IMR-90 (cell line): ENCODE measurements around the gene ARHGEF17. TPM values are rescaled to one million over a fixed set of nuclear protein-coding genes. Genes with fewer than 3 reads are reported as not detected.

Experiments used
- ATAC-seq: fragments of 200-7000 bp; cut with Tn5 transposase; 2 replicates; pipeline ENCODE4 v1.9.1; 2020; ENCODE audit warnings: low read depth, mild to moderate bottlenecking, moderate library complexity
- BruUV-seq: library from RNA; stranded (reverse); fragments of 400-500 nt; replicated peaks from 2 replicates; lab custom pipeline; 2021; lab: Mats Ljungman, UMichigan
- CTCF ChIA-PET: fragments of 300-600 bp; formaldehyde crosslinking; extraction: SDS; loops from one replicate; lab custom pipeline; 2021; ENCODE audit warnings: antibody characterized with exemption; lab: Yijun Ruan, JAX
- POLR2A ChIA-PET: fragments of 300-600 bp; sonication (Branson Sonifier 250); formaldehyde crosslinking; loops from one replicate; lab custom pipeline; 2022; ENCODE audit warnings: antibody characterized with exemption; ENCODE audit not compliant: unreplicated experiment; lab: Charles Lee
- DNase-seq: peaks from one replicate; pipeline ENCODE4 v3.0.0; 2013
- H2AFZ ChIP-seq: replicated peaks from 2 replicates; pipeline ENCODE3; 2013; ENCODE audit warnings: low read length, mild to moderate bottlenecking; ENCODE audit not compliant: poor library complexity
- H2AK5ac ChIP-seq: 2 replicates; pipeline ENCODE4 v1.6.1; 2013; ENCODE audit warnings: low read depth, low read length, inconsistent platforms
- H2AK9ac ChIP-seq: replicated peaks from 2 replicates; pipeline ENCODE3; 2013; ENCODE audit warnings: mild to moderate bottlenecking, low read depth, low read length, moderate library complexity; ENCODE audit not compliant: poor library complexity
- H2BK120ac ChIP-seq: 2 replicates; pipeline ENCODE4 v1.6.1; 2013; ENCODE audit warnings: low read depth, low read length, inconsistent platforms
- H2BK15ac ChIP-seq: 3 replicates; pipeline ENCODE4 v1.6.1; 2013; ENCODE audit warnings: low read depth, low read length, inconsistent platforms
- H2BK20ac ChIP-seq: 2 replicates; pipeline ENCODE4 v1.6.1; 2013; ENCODE audit warnings: low read depth, mild to moderate bottlenecking, inconsistent platforms, low read length, moderate library complexity
- H2BK5ac ChIP-seq: 2 replicates; pipeline ENCODE4 v1.6.1; 2013; ENCODE audit warnings: mild to moderate bottlenecking, low read depth, low read length, inconsistent platforms; ENCODE audit not compliant: poor library complexity, severe bottlenecking
- H3K14ac ChIP-seq: replicated peaks from 2 replicates; pipeline ENCODE4 v1.6.1; 2013; ENCODE audit warnings: low read depth, low read length, inconsistent platforms
- H3K18ac ChIP-seq: 2 replicates; pipeline ENCODE4 v1.6.1; 2013; ENCODE audit warnings: low read depth, low read length, control low read depth
- H3K23ac ChIP-seq: 2 replicates; pipeline ENCODE4 v1.6.1; 2013; ENCODE audit warnings: low read depth, low read length, inconsistent platforms
- H3K27ac ChIP-seq: 2 replicates; pipeline ENCODE4 v1.5.1; 2013; ENCODE audit warnings: mild to moderate bottlenecking, control low read depth, low read length; ENCODE audit not compliant: insufficient read depth
- H3K27me3 ChIP-seq: 2 replicates; pipeline ENCODE4 v1.6.1; 2013; ENCODE audit warnings: low read length; ENCODE audit not compliant: control insufficient read depth, insufficient read depth
- H3K36me3 ChIP-seq: 2 replicates; pipeline ENCODE4 v1.6.1; 2013; ENCODE audit warnings: low read length, mixed read lengths; ENCODE audit not compliant: control insufficient read depth, insufficient read depth
- H3K4ac ChIP-seq: 2 replicates; pipeline ENCODE4 v1.6.1; 2013; ENCODE audit warnings: low read depth, low read length, inconsistent platforms
- H3K4me1 ChIP-seq: 2 replicates; pipeline ENCODE4 v1.6.1; 2013; ENCODE audit warnings: low read length, mixed read lengths; ENCODE audit not compliant: control insufficient read depth, insufficient read depth
- H3K4me2 ChIP-seq: 2 replicates; pipeline ENCODE4 v1.6.1; 2013; ENCODE audit warnings: low read depth, mild to moderate bottlenecking, control low read depth, low read length, moderate library complexity
- H3K4me3 ChIP-seq: 2 replicates; pipeline ENCODE4 v1.5.1; 2013; ENCODE audit warnings: low read depth, mild to moderate bottlenecking, control low read depth, low read length, moderate library complexity; ENCODE audit not compliant: insufficient read depth
- H3K56ac ChIP-seq: 2 replicates; pipeline ENCODE4 v1.6.1; 2013; ENCODE audit warnings: low read length, inconsistent platforms; ENCODE audit not compliant: insufficient read depth; ENCODE audit errors: extremely low read depth
- H3K79me1 ChIP-seq, 2 experiments: 2 replicates each; pipeline ENCODE4 v1.6.1; 2013; ENCODE audit warnings: low read length in 2 of 2, inconsistent platforms in 1 of 2, low read depth in 1 of 2
- H3K9ac ChIP-seq: 2 replicates; pipeline ENCODE4 v1.6.1; 2013; ENCODE audit warnings: low read depth, low read length, control low read depth
- H3K9me1 ChIP-seq: 2 replicates; pipeline ENCODE4 v1.6.1; 2013; ENCODE audit warnings: low read length, inconsistent platforms; ENCODE audit not compliant: insufficient read depth
- H3K9me3 ChIP-seq: 2 replicates; pipeline ENCODE4 v1.6.1; 2013; ENCODE audit warnings: low read length; ENCODE audit not compliant: control insufficient read depth, insufficient read depth
- H4K20me1 ChIP-seq: 2 replicates; pipeline ENCODE4 v1.6.1; 2013; ENCODE audit warnings: low read length, inconsistent platforms; ENCODE audit not compliant: insufficient read depth
- H4K5ac ChIP-seq: 2 replicates; pipeline ENCODE4 v1.6.1; 2013; ENCODE audit warnings: mild to moderate bottlenecking, low read depth, low read length, control low read depth
- H4K8ac ChIP-seq, 2 experiments: 2 replicates each; pipeline ENCODE4 v1.6.1; 2013; ENCODE audit warnings: low read depth in 2 of 2, low read length in 2 of 2, control low read depth in 1 of 2, inconsistent platforms in 1 of 2
- H4K91ac ChIP-seq: 2 replicates; pipeline ENCODE4 v1.6.1; 2013; ENCODE audit warnings: low read depth, low read length, inconsistent platforms; ENCODE audit not compliant: insufficient read depth
- MAFK ChIP-seq: IDR thresholded peaks from 2 replicates; pipeline ENCODE4 v1.6.1; 2012; ENCODE audit warnings: low read depth, low read length, improper control_type of control experiment
- POLR2A ChIP-seq: IDR thresholded peaks from 2 replicates; pipeline ENCODE4 v1.6.1; 2012; ENCODE audit warnings: mild to moderate bottlenecking, low read depth, low read length
- RCOR1 ChIP-seq: IDR thresholded peaks from 2 replicates; pipeline ENCODE4 v1.6.1; 2012; ENCODE audit warnings: mild to moderate bottlenecking, low read length, improper control_type of control experiment; ENCODE audit not compliant: insufficient replicate concordance
- WGBS, 2 experiments: methylation state at CpG; one replicate each; pipeline versions ENCODE4 v1.1.5 to v1.1.7; 2013; ENCODE audit warnings: missing lambda C conversion rate in 2 of 2; ENCODE audit not compliant: insufficient read length in 1 of 2; ENCODE audit errors: extremely low coverage in 2 of 2; 5-methylcytosine and 5-hydroxymethylcytosine counted together
- dilution Hi-C: fragments of 300-500 bp; cut with HindIII; formaldehyde crosslinking; loops from one replicate; pipeline ENCODE4 v1.14.3; 2018; ENCODE audit warnings: low sequenced_read_pairs; ENCODE audit not compliant: unreplicated experiment
- in situ Hi-C: fragments of 300-500 bp; cut with MboI; formaldehyde crosslinking; loops from 3 replicates; pipeline ENCODE4 v1.14.3; 2019; ENCODE audit warnings: low sequenced_read_pairs, inconsistent platforms, mixed read lengths
- intact Hi-C: fragments of 100-400 bp; cut with micrococcal nuclease; formaldehyde crosslinking; loops from 2 replicates; pipeline ENCODE4 v1.10.0; 2022
- polyA plus RNA-seq, 3 experiments: library from polyadenylated mRNA; depleted of rRNA; stranded (reverse); fragments of >200 nt; gene quantifications; 2 replicates each; pipeline ENCODE4 v1.2.3, GENCODE V29; 2012; ENCODE audit warnings: low replicate concordance in 1 of 3
- total RNA-seq: library from RNA; depleted of rRNA; stranded (reverse); fragments of >200 nt; gene quantifications from 2 replicates; pipeline ENCODE4 v1.2.3, GENCODE V29; 2012
- TF ChIP-seq, protein P1 (sequence below): conservative IDR thresholded peaks from 2 replicates; pipeline ENCODE4 v1.5.1; 2012; ENCODE audit warnings: mild to moderate bottlenecking, low read depth, low read length, improper control_type of control experiment

Gene ARHGEF17
- total and polyA plus RNA-seq, 2 of the 4 experiments (the other 2 are of a cell fraction) = 21.7 to 97.7 TPM

DNA sequence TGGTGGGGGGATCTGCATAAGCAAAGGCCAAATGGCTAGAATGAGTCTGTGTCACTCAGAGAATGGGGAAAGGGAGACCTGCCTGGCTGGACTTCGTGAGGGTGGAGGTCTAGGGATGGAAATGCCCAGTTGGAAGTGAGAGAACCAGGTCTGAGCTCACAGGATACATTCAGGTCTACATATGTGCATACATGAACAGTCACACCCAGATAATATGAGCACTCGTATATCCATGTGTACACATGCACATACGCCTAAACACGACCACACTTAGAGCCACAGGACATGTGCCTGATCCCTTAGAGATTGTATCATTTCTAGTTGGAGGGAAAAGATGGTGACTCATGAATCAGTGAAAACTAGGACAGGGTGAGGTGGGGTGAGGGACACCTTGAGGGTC, 47.0 kb downstream of the ARHGEF17 start:
- BruUV-seq = no TSS peak
- intact Hi-C loops (no loop called here), in situ Hi-C loops (no loop called here), dilution Hi-C loops (no loop called here)
- H2AK5ac ChIP-seq = no peak overlapping the region
- no peak overlapping the region for H3K9ac ChIP-seq
- no peaks in the 10 kb centered on the region for H3K27me3 ChIP-seq
- POLR2A ChIA-PET = no interaction called here
- no peak overlapping the region for H3K27ac ChIP-seq
- no peak overlapping the region for H3K18ac ChIP-seq
- peaks cover 64% of the 10 kb centered on the region for H4K20me1 ChIP-seq
- H3K4me3 ChIP-seq = no peak overlapping the region
- DNase-seq = no peak
- H3K56ac ChIP-seq = no peak overlapping the region
- H2BK5ac ChIP-seq = no peak overlapping the region
- H3K4me2 ChIP-seq = no peak overlapping the region
- peaks cover 57% of the 10 kb centered on the region for H3K36me3 ChIP-seq
- TF ChIP-seq POLR2A (no peak), RCOR1 (no peak), MAFK (no peak)
- TF ChIP-seq, protein P1, sequence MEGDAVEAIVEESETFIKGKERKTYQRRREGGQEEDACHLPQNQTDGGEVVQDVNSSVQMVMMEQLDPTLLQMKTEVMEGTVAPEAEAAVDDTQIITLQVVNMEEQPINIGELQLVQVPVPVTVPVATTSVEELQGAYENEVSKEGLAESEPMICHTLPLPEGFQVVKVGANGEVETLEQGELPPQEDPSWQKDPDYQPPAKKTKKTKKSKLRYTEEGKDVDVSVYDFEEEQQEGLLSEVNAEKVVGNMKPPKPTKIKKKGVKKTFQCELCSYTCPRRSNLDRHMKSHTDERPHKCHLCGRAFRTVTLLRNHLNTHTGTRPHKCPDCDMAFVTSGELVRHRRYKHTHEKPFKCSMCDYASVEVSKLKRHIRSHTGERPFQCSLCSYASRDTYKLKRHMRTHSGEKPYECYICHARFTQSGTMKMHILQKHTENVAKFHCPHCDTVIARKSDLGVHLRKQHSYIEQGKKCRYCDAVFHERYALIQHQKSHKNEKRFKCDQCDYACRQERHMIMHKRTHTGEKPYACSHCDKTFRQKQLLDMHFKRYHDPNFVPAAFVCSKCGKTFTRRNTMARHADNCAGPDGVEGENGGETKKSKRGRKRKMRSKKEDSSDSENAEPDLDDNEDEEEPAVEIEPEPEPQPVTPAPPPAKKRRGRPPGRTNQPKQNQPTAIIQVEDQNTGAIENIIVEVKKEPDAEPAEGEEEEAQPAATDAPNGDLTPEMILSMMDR = no peak
- peak overlapping the region; percentile 7; the same call in 1 of the 2 replicates for H3K23ac ChIP-seq
- no peaks in the 10 kb centered on the region for H3K9me3 ChIP-seq
- no peak overlapping the region for H2BK20ac ChIP-seq
- H2AK9ac ChIP-seq = no peak overlapping the region
- H3K9me1 ChIP-seq = peaks cover 10% of the 10 kb centered on the region
- H2BK15ac ChIP-seq = no peak overlapping the region
- no peak for ATAC-seq
- no peak overlapping the region for H2BK120ac ChIP-seq
- H3K79me1 ChIP-seq = peaks cover 29 to 83% of the 10 kb centered on the region in 2 experiments
- no peak overlapping the region for H4K91ac ChIP-seq
- peaks cover 14% of the 10 kb centered on the region; the same call in 1 of the 2 replicates for H3K4me1 ChIP-seq
- no peak overlapping the region for H2AFZ ChIP-seq
- H4K8ac ChIP-seq = no peak overlapping the region
- no peak overlapping the region for H3K4ac ChIP-seq
- CTCF ChIA-PET = no interaction called here
- H4K5ac ChIP-seq = no peak overlapping the region
- WGBS, 2 experiments = no CpG with 5 or more reads among the region's 4 CpGs
- no peak overlapping the region for H3K14ac ChIP-seq
